Measurements from ENCODE around the gene PCDHGA1. TPM values are rescaled to one million over a fixed set of nuclear protein-coding genes. Genes with fewer than 3 reads are reported as not detected.

Gene PCDHGA1
- total and polyA plus RNA-seq, 2 donors (not counting 1 experiment from before 2014, with no cell fraction given): 0.06 to 0.64 TPM

- Histone ChIP-seq H3K27me3 (replicated peaks in 1 of 4; ENCODE audit: control extremely low read depth in 1 of 4, control insufficient read depth in 3 of 4, insufficient read depth in 4 of 4, low read length in 3 of 4) (peaks cover 0 to 49% (median 30%) of the 10 kb centered on the region in 4 experiments), H3K4me1 (ENCODE audit: control insufficient read depth in 2 of 2, insufficient read depth in 2 of 2, low read length in 2 of 2) (peaks cover 23 to 32% of the 10 kb centered on the region in 2 donors), H3K4me2 (replicated peaks; ENCODE audit: low read depth, low read length, poor library complexity, severe bottlenecking) (peak overlapping the region; percentile 76), H3K9ac (ENCODE audit: low read length) (peak overlapping the region; percentile 60), H3K36me3 (replicated peaks in 1 of 2; ENCODE audit: control extremely low read depth in 1 of 2, control insufficient read depth in 1 of 2, extremely low read depth in 1 of 2, insufficient read depth in 2 of 2, low read length in 1 of 2) (no peaks in the 10 kb centered on the region), H3K27ac (ENCODE audit: low read length in 2 of 2) (no peak overlapping the region), H3K79me2 (ENCODE audit: control insufficient read depth, insufficient read depth, low read length) (no peaks in the 10 kb centered on the region), H3K9me3 (ENCODE audit: control extremely low read depth in 1 of 3, control insufficient read depth in 2 of 3, insufficient read depth in 1 of 3, low read length in 2 of 3) (peaks cover 0 to 13% (median 0%) of the 10 kb centered on the region in 3 donors), H2AFZ (ENCODE audit: insufficient read depth, low read depth, low read length, poor library complexity, severe bottlenecking) (peak overlapping the region; percentile 66), H4K20me1 (ENCODE audit: control insufficient read depth, insufficient read depth, low read length, poor library complexity, severe bottlenecking) (no peaks in the 10 kb centered on the region), H3K4me3 (ENCODE audit: control extremely low read depth in 1 of 5, extremely low read depth in 1 of 5, insufficient read depth in 1 of 5, low read depth in 2 of 5, low read length in 4 of 5) (peak overlapping the region; percentile 35 to 64 (median 49))
- intact Hi-C loops (cut with micrococcal nuclease): loop anchor here (2.0 kb wide), 1 partner anchor 34 kb away; no protein-coding TSS in a partner anchor
- Mint-ChIP-seq H3K9me3 (ENCODE audit: insufficient read depth) (no peaks in the 10 kb centered on the region), H3K4me3 (peak overlapping the region; percentile 95), H3K27me3 (peaks cover 43% of the 10 kb centered on the region), H3K27ac (peak overlapping the region; percentile 47), H3K4me1 (peaks cover 29% of the 10 kb centered on the region)
- CTCF ChIA-PET: interaction anchor here (0.6 to 5.0 kb wide), 16 partner anchors 8 to 142 kb away, joined by 3 to 65 read pairs (median 7); partner anchors contain the start of genes DIAPH1, PCDHGA10, PCDHGA11 and PCDHGA12
- WGBS (ENCODE audit: insufficient coverage): 2% methylated on average over 58 of the region's 58 CpGs
- TF ChIP-seq CTCF (IDR thresholded peaks at IDR 0.05) (no peak), EZH2 (IDR thresholded peaks at IDR 0.05; ENCODE audit: borderline replicate concordance, insufficient read depth, low read depth, low read length, poor library complexity, severe bottlenecking) (no peak)
- DNase-seq: peak; percentile 39
- peak; percentile 16 for ATAC-seq (ENCODE audit: low read depth)
- POLR2A ChIA-PET: interaction anchor here (0.6 kb wide), 1 partner anchor 61 kb away, joined by 3 read pairs; no protein-coding TSS in a partner anchor
Measured at GRCh38 chr5:141476132-141476911, 146.0 kb downstream of the PCDHGA1 start.
